HK-2 (cell line): Measurements from ENCODE around the gene C11orf58.

Experiments used
- DNase-seq: peaks from one replicate; pipeline ENCODE4 v3.0.0-alpha.2; 2018; ENCODE audit not compliant: unreplicated experiment

Gene C11orf58

DNA sequence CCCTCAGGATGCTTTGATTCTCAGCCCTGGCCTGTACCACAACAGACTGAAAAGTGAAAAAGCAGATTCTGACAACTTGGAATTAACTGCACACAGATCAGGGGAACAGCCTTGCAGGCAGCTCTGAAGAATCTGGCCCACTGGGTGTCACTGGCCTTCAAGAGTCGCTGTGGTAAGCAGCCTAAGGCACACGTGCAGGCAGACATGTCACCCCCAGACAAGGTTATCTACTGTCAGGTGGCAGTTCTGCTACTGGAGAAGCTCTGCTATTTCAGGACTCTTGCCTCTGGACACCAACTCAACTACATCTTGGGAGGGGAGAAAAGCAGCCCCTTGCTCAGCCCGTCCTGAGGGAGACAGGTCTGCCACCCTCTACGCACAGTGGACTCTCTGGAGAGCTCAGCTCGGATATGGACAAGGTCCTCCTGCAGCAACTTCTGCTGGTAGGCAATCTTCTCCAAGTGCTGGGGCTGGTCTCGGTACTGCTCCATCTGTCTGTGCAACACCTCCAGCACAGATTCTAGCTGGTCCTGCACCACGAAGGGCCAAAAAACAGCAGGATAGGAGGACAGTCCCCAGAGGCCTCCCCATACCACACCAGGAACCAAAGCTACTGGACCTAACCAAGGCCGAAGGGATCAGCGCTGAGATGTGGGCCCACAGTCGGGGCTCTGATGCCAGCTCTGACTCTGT, 63.0 kb downstream of the C11orf58 start:
- DNase-seq: no peak

DNA sequence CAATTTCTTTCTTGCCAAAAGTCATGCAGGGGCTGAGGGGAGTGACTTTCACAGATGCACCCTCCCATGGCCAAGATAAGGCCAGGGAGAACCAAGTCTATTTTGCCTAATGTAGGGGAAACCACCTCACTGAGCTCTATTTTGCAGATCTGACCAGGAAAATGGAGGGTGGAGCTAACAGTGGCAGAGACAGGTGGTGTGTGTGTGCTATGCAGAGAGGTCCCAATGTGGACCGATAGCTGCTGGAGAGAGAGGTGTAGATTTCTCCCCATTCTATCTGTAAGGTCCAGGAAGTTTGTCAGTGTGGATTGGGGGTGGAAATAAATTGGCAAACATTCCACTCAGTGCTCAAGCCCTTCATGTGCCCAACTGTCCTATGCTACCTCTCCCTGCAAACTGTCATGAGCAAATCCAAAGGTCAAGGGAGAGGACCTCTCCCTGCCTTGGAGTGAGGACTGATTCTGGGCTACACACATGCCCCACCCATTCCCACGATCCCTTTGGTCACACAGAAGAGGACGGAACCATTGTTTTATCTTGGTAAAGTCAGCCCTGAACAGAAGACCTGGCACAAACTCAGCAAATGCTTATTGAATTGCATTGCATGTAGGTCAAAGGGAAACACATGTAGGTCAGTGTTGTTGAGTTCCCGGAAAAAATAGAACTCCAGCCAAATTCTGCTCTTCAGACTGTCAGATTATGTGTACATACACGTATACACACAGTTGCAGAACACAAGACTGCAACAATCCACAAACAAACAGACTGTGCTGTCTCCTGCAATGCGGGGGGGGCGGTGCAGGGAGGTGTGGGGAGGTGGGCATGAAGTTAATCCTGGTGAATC, 65.9 kb downstream of the C11orf58 start:
- no peak for DNase-seq

DNA sequence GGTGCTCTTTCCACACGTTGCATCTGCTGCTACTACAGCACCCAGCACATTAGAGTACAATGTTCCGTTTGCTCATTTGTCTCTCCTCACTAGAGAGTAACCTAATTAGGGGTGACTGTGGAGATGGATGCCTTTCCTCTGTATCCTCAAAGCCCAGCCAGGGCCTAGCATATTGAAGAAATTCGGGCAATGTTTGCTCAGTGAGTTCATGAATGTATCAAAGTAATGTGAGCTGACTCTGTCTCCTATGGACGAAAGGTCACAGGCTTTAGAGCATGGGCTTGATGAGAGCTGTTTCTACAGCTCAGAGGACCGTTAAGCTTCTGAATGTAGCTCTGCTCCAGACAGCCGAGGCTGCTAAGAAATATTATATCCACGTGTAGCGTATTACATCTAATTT, 67.5 kb downstream of the C11orf58 start:
- no peak for DNase-seq

DNA sequence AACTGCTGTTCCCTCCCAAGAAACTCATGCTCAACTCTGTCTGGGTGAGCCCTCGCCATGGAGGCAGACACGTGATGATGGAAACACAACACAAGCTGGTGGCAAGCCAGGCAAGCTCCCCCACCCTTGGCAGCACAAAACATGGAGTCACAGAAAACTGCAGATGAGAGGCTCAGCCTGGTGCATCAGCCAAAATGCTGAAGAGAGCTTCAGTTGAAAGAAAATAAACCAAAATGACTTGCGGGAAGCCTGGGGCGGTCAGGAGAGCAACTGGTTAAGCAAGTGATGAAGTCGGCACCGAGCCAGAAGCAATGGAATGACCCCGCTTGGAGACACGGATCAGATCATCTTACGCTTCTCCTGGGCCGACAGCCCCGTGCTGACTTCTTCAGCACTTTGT, 68.3 kb downstream of the C11orf58 start:
- DNase-seq: no peak

DNA sequence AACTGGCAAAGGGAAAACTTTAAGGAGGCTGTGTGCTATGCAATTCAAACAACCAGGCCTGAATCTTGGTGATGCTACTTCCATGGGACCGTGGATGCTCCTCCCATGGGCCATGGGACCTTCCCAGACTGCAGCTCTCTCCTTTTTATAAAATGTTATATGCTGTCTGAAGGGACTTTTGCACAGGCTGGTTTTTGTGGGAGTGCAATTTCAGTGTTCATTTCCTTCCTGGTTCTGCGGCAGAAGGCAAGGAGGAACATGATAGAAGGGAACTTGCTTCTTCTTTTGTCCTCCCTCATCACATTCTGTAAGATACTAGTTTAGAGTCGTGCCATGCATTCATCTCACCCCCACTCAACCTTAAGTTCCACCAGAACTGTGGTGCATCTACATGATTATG, 68.9 kb downstream of the C11orf58 start:
- DNase-seq: no peak
